Measurements from ENCODE around the gene COMP.
"Not testable (repeated sequence)": the region's sequence is repeated elsewhere in the genome, so short reads cannot be mapped to it uniquely, and the experiment has no call there.

The COMP gene

DNA sequence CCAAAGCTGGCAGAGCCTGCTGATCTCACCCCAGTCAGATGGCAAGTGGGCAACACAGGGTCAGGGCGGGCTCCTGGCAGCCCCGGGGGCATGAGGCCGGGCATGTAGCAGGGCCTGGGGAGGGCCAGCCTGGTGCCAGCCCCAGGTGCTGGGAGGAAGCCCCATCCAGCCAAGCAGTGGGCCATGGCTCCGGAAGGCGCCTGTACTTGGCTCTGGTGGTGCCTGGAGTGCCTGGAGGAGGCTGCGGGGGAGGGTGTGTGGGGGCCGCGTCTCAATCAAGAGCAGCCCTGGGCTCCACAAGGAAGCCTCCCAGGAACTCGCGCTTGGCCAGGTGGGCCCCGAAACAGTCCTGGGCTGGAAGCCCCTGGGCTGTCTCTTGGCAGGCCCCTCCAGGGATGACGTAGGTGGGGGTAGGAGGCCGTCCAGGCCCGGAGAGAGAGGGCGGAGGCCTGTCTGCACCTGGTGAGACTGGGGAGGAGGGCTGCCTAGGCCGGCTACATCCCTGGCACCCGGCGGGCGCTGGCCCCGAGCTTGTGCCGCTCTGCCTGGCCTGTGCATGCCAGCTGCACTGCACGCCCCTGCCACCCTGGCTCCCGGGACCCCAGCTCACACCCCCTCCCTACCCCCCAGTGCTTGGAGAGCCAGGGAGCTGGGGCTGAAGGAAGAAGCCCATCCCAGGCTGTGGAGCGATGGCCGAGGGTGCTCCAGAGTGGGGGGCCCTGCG lies 45.9 kb downstream of the COMP start:
- DNase-seq = no peak

DNA sequence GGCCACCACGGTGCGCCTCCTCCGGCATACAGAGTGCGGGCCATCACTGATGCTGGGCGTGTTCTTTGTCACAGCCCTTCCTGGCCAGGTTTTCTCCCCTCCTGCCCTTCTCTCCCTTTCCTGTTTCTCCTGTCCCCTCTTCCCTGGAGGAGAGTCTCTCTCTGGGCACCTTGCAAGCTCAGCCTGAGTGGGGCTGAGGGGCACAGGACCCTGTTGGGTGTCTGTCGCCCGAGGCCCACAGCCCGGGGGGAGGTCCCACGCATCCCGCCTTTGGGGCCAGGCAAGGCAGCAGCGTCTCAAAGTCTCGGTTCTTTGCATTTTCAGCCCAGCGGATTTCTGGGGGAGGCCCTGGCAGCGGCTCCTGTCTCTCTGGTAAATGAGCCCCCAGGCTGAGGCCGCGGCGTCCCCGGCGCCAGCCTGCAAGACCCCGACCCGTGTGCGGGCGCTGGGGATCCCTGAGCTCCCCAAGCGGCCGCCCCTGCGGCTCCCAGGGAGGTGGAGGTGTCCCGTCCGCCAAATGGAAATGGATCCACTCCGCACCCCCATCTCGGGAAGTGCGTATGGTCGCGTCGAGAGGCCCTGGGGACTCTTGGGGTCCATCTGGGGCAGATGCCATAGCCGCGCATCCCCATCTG lies 47.2 kb downstream of the COMP start:
- DNase-seq = no peak

DNA sequence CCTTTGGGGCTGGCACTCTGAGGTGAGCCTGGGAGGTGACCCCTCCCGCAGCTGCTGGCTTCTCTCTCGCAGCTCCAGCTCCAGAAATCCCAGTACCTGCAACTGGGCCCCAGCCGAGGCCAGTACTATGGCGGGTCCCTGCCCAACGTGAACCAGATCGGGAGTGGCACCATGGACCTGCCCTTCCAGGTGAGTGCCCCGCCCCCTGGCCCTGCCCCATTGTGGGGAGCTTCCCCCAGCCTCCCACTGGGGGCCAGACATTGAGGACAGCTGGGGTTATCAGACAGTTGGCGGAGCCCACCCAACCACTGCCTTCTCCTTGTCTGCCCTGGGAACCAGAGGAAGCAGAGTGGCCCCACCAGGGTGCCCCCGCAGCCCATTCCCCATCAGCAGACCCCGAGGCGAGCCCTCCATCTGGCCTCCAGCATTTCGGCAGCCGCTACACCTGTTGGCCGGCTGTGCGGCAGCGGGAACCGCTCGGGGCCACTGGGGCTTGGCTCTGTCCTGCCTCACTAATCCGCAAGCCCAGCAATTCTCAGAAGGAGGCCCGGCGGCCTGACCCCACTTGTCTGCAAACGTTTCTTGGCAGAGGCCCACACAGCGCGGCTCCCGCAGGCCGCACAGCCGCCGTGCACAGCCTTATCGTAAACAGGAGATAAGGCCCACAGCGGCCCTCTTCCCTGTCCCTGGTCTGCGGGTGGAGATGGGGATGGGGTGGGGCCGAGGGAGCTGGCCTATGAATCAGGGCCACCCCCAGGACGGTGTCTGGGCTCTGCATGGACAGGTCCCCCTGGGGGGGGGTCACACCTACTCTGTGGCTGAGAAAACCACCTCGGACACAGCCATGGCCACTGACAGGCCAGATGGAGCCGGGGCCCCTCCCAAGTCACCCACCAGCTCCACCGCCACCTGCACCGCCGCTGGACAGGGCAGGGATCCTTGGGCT lies 48.0 kb downstream of the COMP start:
- no peak for DNase-seq

DNA sequence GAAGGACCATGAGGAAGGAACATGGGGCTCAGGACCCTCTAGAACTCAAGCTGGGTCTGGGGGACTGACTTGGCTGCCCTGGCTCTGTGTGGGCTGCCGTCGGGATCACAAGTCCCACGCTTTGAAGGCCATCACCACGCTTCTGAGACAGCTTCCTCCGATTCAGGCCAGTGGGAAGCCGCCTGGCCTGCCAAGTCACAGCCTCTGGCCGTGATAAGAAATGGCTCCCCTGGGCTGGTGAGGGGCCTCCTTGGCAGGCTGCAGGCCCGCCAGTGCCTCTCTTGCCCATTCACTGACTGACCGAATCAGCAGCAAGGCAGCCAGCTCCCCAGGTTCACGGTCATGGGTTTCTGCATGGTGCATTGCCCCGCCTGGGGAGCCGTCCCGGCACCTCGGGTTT lies 48.8 kb downstream of the COMP start:
- DNase-seq = no peak

DNA sequence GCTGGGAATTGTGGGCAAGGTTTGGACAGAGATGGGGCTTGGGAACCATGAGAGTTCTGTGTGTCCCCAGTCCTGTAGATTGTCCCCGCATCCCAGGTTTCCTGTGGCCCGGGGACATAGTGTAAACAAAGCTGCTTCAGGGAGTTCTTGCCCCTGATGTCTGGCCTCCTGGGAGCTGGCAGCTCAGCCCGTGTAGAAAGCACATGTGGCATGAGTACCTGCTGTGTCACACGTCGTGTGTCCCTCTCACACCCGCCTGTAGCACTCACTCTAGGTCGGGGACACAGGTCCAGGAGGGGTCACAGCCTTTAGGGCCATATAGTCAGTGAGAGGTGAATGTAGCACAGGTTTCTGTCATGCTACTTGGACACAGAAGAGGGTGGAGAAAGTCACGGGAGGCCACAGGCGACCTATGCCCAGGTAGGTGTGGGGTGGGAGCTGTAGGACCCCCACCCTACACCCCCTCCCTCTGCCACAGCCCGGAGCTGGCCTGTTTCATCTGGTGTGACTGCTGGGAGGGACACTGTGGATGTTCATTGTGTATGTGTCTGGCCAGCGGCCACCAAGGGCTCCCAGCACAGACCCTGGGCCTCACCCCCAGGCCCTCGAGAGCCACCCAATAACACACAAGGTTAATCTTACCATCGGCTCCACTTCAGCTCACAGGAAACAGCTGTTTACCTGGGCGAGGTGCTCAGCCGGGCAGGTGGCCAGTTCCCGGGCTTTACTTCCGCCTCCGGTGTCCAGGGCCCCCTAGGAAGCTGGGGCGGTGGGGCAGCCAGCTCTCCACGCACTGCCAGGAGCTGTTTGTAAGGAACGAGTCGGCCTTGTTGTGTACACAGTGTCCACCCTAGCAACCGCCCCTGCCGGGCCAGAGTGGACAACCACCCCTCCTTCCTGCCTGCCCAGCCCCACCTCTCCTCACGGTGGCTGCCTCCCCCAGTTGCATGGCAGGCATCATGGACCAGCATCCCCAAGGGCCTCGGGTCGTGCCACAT lies 49.7 kb downstream of the COMP start:
- DNase-seq = no peak

DNA sequence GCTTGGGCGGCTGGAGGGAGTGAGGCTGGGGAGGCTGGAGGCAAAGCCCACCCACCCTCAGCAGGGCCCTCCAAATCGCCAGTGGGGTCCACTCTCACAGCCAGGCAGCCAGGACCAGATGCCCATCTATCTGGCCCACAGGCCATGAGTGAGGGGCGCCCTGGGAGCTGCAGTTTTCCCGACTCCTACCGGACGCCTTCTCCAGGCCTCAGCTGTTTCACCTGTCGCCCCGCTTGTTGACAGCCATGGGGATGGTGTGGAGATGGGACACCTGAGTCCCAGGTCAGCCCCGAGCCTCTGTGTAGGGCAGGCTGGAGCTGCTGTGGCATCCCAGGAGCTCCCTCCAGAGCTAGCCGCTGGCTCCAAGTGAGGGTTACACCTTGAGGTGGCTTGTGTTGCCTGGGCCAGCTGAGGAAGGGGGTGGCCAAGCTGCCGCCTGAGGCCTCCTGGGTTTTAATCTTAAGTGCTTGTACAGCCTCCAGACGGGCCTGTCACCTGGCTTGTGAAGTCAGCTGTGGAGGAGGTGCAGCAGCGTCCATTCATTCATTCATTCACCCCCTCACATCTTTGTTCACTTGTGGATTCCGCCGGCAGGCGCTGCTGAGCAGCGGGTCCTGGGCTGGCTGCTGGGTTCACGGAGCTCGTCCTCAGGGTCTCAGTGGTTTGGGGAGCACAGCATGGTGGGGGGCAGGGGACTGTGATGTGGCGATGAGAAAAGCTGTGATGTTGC lies 52.0 kb downstream of the COMP start:
- no peak for DNase-seq

DNA sequence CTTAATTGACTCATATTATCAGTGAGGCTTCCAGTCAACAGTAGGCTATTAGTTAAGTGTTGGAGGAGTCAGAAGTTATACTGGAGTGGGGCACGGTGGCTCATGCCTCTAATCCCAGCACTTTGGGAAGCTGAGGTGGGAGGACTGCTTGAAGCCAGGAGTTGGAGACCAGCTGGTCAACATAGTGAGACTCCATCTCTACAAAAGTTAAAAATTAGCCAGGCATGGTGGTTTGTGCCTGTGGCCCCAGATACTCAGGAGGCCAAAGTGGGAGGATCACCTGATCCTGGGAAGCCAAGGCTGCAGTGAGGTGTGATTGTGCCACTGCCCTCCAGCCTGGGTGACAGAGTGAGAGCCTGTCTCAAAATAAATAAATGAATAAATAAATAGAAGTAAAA lies 53.2 kb downstream of the COMP start:
- no peak for DNase-seq

DNA sequence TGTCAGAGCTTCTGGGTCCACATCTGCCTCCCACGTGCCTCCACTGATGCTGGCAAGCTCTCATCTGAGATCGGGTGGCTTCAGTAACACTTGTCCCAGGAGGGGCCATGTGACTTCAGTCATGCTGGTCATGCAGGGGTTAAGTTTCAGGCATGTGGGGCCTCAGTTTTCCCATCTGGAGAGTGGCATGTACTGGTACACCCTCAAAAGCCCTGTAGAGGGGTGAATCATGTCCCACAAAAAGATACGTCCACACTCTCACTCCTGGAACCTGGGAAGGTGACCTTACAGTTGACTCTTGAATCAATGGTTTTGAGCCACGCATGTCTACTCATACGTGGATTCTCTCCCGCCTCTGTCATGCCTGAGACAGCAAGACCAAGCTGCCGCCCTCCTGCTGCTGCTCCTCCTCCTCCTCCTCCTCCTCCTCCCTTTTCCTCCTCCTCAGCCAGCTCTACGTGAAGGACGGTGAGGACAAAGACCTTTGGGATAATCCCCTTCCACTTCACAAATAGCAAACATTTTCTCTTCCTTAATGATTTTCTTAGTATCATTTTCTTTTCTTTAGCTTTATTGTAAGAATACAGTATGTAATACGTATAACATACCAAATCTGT lies 53.7 kb downstream of the COMP start:
- no peak for DNase-seq

DNA sequence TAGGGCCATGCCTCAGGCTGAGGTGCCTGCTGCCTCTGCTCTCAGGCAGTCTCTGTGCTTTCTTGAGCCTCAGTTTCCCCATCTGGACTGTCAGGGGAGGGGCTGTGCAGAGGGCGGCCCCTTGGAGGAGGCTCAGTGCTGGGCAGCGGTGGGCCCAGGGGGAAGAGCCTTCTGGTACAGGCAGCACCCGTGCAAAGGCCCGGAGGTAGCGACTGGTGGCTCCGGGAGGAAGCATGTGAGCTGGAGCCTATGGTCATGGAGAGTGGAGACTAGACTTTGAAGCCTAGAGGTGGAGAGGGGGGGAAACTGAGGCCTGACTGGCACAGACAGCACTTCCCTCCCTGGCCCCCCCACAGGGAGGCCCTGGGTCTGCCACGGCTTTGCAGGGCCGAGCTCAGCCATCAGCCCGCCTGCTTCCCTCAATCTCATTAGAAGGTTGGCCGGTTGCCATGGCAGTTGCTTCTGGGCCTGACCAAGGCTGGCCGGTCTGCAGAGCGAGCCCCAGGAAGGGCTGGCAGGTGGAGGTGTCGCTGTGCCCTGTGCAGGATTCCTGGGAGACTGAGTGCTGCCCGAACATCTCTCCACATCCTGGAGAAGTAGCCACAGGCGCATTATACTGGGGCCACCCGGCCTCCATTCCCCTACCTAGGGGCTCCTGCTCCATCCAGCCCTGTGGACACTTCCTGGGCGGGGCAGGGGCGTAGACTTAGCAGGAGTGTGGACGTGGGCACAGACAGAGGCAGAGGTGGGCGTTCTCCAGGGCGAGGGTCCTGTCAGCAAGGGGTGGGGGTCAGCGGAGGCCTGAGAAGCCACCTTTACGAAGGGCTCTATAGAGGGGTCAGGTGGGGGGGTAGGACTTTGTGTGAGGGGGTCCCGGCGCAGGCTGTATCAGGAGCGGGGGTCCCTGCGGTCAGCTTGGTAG lies 54.4 kb downstream of the COMP start:
- no peak for DNase-seq

DNA sequence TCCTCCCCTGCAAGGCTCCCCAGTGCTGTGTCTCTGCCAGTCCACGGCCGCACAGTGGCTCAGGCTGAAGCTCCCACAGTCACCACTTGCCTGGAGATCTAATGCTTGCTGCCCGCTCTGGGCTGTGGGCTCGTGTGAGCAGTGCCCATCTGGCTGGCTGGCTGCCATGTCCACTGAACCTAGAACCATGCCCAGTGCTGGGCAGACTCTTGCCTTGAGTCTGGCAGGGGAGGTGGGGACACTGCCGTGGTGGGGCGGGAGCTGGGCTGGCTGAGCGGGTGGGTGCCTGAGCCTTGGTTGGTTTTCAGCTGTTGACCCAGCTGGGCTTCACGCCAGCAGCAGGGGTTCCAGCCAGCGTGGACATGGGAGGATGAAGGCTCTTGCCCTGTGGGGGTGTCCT lies 55.4 kb downstream of the COMP start:
- no peak for DNase-seq

DNA sequence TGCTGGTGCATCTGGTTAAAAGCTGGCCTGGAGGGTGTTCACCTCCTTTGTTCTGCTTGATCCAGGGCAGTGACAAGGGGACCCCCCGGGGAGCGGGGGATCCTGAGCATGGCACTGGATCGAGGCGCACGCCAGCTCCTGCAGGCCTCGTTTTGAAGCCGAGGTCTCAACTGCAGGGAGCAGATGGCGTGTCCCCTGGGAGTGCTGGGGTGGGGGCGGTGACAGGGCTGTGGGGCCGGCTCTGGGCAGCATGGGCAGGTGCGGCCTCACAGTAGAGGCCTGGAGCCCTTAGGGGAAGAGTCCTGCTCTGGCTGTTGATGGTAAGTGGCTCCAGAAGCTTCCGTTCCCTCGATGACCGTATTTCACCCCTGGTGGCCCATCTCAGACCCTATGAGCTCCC lies 55.8 kb downstream of the COMP start:
- no peak for DNase-seq

DNA sequence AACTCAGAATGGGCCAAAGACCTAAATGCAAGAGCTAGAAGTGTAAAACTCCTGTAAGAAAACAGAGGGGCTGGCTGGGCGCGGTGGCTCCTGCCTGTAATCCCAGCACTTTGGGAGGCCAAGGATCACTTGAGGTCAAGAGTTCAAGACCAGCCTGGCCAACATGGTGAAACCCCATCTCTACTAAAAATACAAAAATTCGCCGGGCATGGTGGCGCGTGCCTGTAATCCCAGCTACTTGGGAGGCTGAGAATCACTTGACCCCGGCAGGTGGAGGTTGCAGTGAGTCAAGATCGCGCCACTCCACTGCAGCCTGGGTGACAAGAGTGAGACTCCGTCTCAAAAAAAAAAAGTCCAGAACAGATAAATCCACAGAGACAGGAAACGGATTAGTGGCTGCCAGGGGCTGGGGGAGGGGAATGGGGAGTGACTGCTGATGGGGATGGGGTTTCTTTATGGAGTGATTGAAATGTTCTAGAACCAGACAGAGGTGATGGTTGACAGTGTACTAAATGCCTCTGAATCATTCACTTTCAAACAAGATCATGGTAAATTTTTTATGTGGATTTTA lies 57.3 kb downstream of the COMP start:
- not testable (repeated sequence) for DNase-seq

DNA sequence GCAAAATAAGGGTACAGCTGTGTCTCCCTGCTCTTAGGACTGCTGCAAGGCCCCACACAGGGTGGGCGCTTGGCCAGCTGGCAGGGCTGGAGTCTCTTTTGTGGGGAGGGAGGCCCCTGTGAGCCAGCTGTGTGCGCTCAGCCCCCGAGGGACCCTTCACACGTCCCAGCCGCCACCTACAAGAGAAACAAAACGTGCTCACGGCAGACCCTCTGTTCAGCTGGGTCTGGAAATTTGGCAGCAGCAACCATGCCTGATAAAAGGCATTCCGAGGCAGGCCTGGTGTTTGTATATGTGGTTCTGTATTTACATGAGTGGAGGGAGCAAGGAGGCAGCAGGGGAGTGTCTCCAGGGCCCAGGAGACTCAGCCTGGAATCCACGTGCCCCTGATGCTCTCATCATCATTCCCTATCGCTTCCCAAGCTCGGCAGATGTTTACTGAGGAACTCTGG lies 57.9 kb downstream of the COMP start:
- DNase-seq = no peak
